NB4 (cell line): ENCODE results near the gene RPS21.

Experiments used
- DNase-seq: peaks from one replicate; pipeline ENCODE4 v3.0.0; 2010; ENCODE audit warnings: low read depth
- H3K4me3 ChIP-seq: one replicate; pipeline ENCODE4 v1.5.1; 2011; ENCODE audit warnings: mild to moderate bottlenecking, low read depth, low read length, moderate library complexity
- CTCF ChIP-seq: IDR thresholded peaks from one replicate; pipeline ENCODE4 v1.5.1; 2012; ENCODE audit warnings: low read depth, low read length
- MAX ChIP-seq: IDR thresholded peaks from 2 replicates; pipeline ENCODE4 v1.6.1; 2011; ENCODE audit warnings: low read depth, low read length
- MYC ChIP-seq: IDR thresholded peaks from 2 replicates; pipeline ENCODE4 v1.6.1; 2011; ENCODE audit warnings: low read depth, low read length
- POLR2A ChIP-seq: IDR thresholded peaks from 2 replicates; pipeline ENCODE4 v1.6.1; 2011; ENCODE audit warnings: mild to moderate bottlenecking; ENCODE audit not compliant: insufficient read length; ENCODE audit errors: extremely low read depth

RPS21 gene

GRCh38 chr20:62396367-62397239, 9.7 kb downstream of the RPS21 start:
- no peak for DNase-seq

GRCh38 chr20:62398120-62398821, 11.4 kb downstream of the RPS21 start:
- TF ChIP-seq MAX (no peak), CTCF (no peak), POLR2A (no peak), MYC (no peak)
- DNase-seq: no peak
- no peak overlapping the region for H3K4me3 ChIP-seq

More at GRCh38 chr20:62396367-62397239, 9.7 kb downstream of the RPS21 start:
- no peak for TF ChIP-seq MYC
- no peak for TF ChIP-seq POLR2A
- no peak for TF ChIP-seq MAX
- H3K4me3 ChIP-seq: no peak overlapping the region

- no peak for DNase-seq
- H3K4me3 ChIP-seq: no peak overlapping the region
- TF ChIP-seq MAX: no peak
- TF ChIP-seq CTCF: no peak
- no peak for TF ChIP-seq MYC
- no peak for TF ChIP-seq POLR2A
Observed at GRCh38 chr20:62400021-62400420, 13.1 kb downstream of the RPS21 start.

- no peak for DNase-seq
- no peak for TF ChIP-seq MYC
- no peak for TF ChIP-seq MAX
- no peak for TF ChIP-seq CTCF
- TF ChIP-seq POLR2A: no peak
Observed at GRCh38 chr20:62400541-62400940, 13.6 kb downstream of the RPS21 start.

GRCh38 chr20:62401331-62401779, 14.5 kb downstream of the RPS21 start:
- TF ChIP-seq POLR2A: no peak
- no peak for TF ChIP-seq MYC
- no peak for TF ChIP-seq CTCF
- no peak for TF ChIP-seq MAX
- H3K4me3 ChIP-seq: no peak overlapping the region

More at GRCh38 chr20:62400541-62400940, 13.6 kb downstream of the RPS21 start:
- no peak overlapping the region for H3K4me3 ChIP-seq

More at GRCh38 chr20:62401331-62401779, 14.5 kb downstream of the RPS21 start:
- no peak for DNase-seq
